Uterus (tissue), 2 donors: ENCODE measurements around the gene PLEKHA1.

Experiments used
- CTCF ChIP-seq, 4 experiments: fragments of 200-600 bp in 2 of 4; fragments of 450-650 bp in 2 of 4; sonication (generic) in 2 of 4; IDR thresholded peaks; one replicate each; pipeline ENCODE4 v1.5.1; 2016 to 2019; ENCODE audit warnings: antibody characterized with exemption in 4 of 4, mild to moderate bottlenecking in 2 of 4, moderate library complexity in 1 of 4
- POLR2A ChIP-seq, 2 donors: fragments of 450-650 bp; IDR thresholded peaks; one replicate each; pipeline ENCODE4 v1.6.1; 2016; ENCODE audit warnings: antibody characterized with exemption in 2 of 2, mild to moderate bottlenecking in 1 of 2, moderate library complexity in 1 of 2

- no peak for TF ChIP-seq CTCF (IDR thresholded peaks at IDR 0.05)
- no peak for TF ChIP-seq POLR2A (IDR thresholded peaks at IDR 0.05)
Measured at GRCh38 chr10:122455376-122456079, 81.0 kb downstream of the PLEKHA1 start.
